ENCODE data around the gene SLC20A1. TPM values are rescaled to one million over a fixed set of nuclear protein-coding genes. Genes with fewer than 3 reads are reported as not detected.
A peak's percentile ranks its signal among the peaks of the same experiment; 100 is the strongest.

The SLC20A1 gene
- total RNA-seq, 1 donor from 2014 or later, result 59.4 TPM

GRCh38 chr2:112641701-112642100, 4.0 kb upstream of the SLC20A1 start:
- Histone ChIP-seq H3K9me3 (no peaks in the 10 kb centered on the region), H3K4me1 (peaks cover 10% of the 10 kb centered on the region), H3K4me3 (no peak overlapping the region), H3K27ac (no peak overlapping the region), H3K36me3 (no peaks in the 10 kb centered on the region), H3K27me3 (no peaks in the 10 kb centered on the region)
- DNase-seq (no peak), ATAC-seq (no peak)
- TF ChIP-seq CTCF (IDR thresholded peaks at IDR 0.05), result no peak
- intact Hi-C loops (cut with DNase I), result no loop called here

- no peak for TF ChIP-seq CTCF (IDR thresholded peaks at IDR 0.05)
- peaks cover 5% of the 10 kb centered on the region for H3K36me3 ChIP-seq
- no peaks in the 10 kb centered on the region for H3K9me3 ChIP-seq
- no peaks in the 10 kb centered on the region for H3K27me3 ChIP-seq
- no peak for DNase-seq
- H3K4me1 ChIP-seq, result peaks cover 17% of the 10 kb centered on the region
- no peak for ATAC-seq
- no peak overlapping the region for H3K27ac ChIP-seq
- H3K4me3 ChIP-seq, result no peak overlapping the region
- intact Hi-C loops (cut with DNase I), result no loop called here
Measured at GRCh38 chr2:112642561-112642960, 3.2 kb upstream of the SLC20A1 start.

- Histone ChIP-seq H3K9me3 (no peaks in the 10 kb centered on the region), H3K4me1 (peaks cover 18% of the 10 kb centered on the region), H3K27ac (no peak overlapping the region), H3K4me3 (no peak overlapping the region), H3K36me3 (peaks cover 9% of the 10 kb centered on the region), H3K27me3 (no peaks in the 10 kb centered on the region)
- DNase-seq, result no peak
- TF ChIP-seq CTCF (IDR thresholded peaks at IDR 0.05), result no peak
- intact Hi-C loops (cut with DNase I), result no loop called here
- ATAC-seq, result no peak
Measured at GRCh38 chr2:112642966-112643365, 2.8 kb upstream of the SLC20A1 start.

- Histone ChIP-seq H3K36me3 (peaks cover 14% of the 10 kb centered on the region), H3K4me1 (peaks cover 24% of the 10 kb centered on the region), H3K27me3 (no peaks in the 10 kb centered on the region), H3K9me3 (no peaks in the 10 kb centered on the region), H3K4me3 (no peak overlapping the region), H3K27ac (no peak overlapping the region)
- TF ChIP-seq CTCF (IDR thresholded peaks at IDR 0.05), result no peak
- intact Hi-C loops (cut with DNase I), result no loop called here
- DNase-seq, result no peak
- ATAC-seq, result no peak
Measured at GRCh38 chr2:112643488-112643887, 2.3 kb upstream of the SLC20A1 start.

- DNase-seq (no peak), ATAC-seq (no peak)
- peak overlapping the region; percentile 98 for H3K27ac ChIP-seq
- intact Hi-C loops (cut with DNase I), result no loop called here
- H3K4me3 ChIP-seq, result peak overlapping the region; percentile 94
- H3K9me3 ChIP-seq, result no peaks in the 10 kb centered on the region
- H3K27me3 ChIP-seq, result no peaks in the 10 kb centered on the region
- peaks cover 30% of the 10 kb centered on the region for H3K4me1 ChIP-seq
- peaks cover 22% of the 10 kb centered on the region for H3K36me3 ChIP-seq
- TF ChIP-seq CTCF (IDR thresholded peaks at IDR 0.05), result no peak
Measured at GRCh38 chr2:112644155-112644932, 1.4 kb upstream of the SLC20A1 start.
